Astrocyte (in vitro differentiated cells and primary cell): ENCODE data around the gene TRIM8. TPM values are rescaled to one million over a fixed set of nuclear protein-coding genes. Genes with fewer than 3 reads are reported as not detected.
"Not testable (repeated sequence)": the region's sequence is repeated elsewhere in the genome, so short reads cannot be mapped to it uniquely, and the experiment has no call there.

Experiments
- DNase-seq: peaks from one replicate; pipeline ENCODE4 v3.0.0-alpha.2; 2010; ENCODE audit warnings: low read depth
- FAIRE-seq: peaks from 2 replicates; lab custom pipeline; 2011; peaks lifted over from hg19 to GRCh38; lab: Jason Lieb, UNC
- H2AFZ ChIP-seq: 2 replicates; pipeline ENCODE4 v1.6.0; 2012; ENCODE audit warnings: low read depth, low read length, inconsistent platforms
- H3K27ac ChIP-seq: 2 replicates; pipeline ENCODE4 v1.5.1; 2011; ENCODE audit warnings: low read depth, low read length, inconsistent platforms
- H3K27me3 ChIP-seq: 2 replicates; pipeline ENCODE4 v1.6.0; 2011; ENCODE audit warnings: low read length, inconsistent platforms; ENCODE audit not compliant: insufficient read depth
- H3K36me3 ChIP-seq: 2 replicates; pipeline ENCODE4 v1.5.1; 2011; ENCODE audit warnings: low read length, inconsistent platforms; ENCODE audit not compliant: insufficient read depth
- H3K4me1 ChIP-seq: 2 replicates; pipeline ENCODE4 v1.5.1; 2011; ENCODE audit warnings: low read length, inconsistent platforms; ENCODE audit not compliant: insufficient read depth
- H3K4me2 ChIP-seq: 2 replicates; pipeline ENCODE4 v1.6.0; 2012; ENCODE audit warnings: low read length, inconsistent platforms
- H3K4me3 ChIP-seq: 2 replicates; pipeline ENCODE4 v1.5.1; 2011; ENCODE audit warnings: low read depth, mild to moderate bottlenecking, low read length, inconsistent platforms; ENCODE audit not compliant: insufficient read depth
- H3K79me2 ChIP-seq: 2 replicates; pipeline ENCODE4 v1.6.0; 2012; ENCODE audit warnings: mild to moderate bottlenecking, low read length, inconsistent platforms; ENCODE audit not compliant: insufficient read depth
- H3K9ac ChIP-seq: 2 replicates; pipeline ENCODE4 v1.6.0; 2012; ENCODE audit warnings: mild to moderate bottlenecking, low read length, inconsistent platforms
- H3K9me3 ChIP-seq: 2 replicates; pipeline ENCODE4 v1.5.1; 2012; ENCODE audit warnings: low read depth, mild to moderate bottlenecking, low read length, inconsistent platforms; ENCODE audit not compliant: insufficient read depth
- H4K20me1 ChIP-seq: 2 replicates; pipeline ENCODE4 v1.6.0; 2012; ENCODE audit warnings: low read length, inconsistent platforms; ENCODE audit not compliant: insufficient read depth
- H3K27ac Mint-ChIP-seq: one replicate; pipeline ENCODE4 v1.8.0; 2021; ENCODE audit warnings: mild to moderate bottlenecking, mixed read lengths; ENCODE audit not compliant: unreplicated experiment
- H3K27me3 Mint-ChIP-seq: one replicate; pipeline ENCODE4 v1.8.0; 2021; ENCODE audit warnings: low read depth, mixed read lengths; ENCODE audit not compliant: unreplicated experiment
- H3K36me3 Mint-ChIP-seq: one replicate; pipeline ENCODE4 v1.8.0; 2021; ENCODE audit warnings: low read depth, mixed read lengths; ENCODE audit not compliant: unreplicated experiment
- H3K4me1 Mint-ChIP-seq: one replicate; pipeline ENCODE4 v1.8.0; 2021; ENCODE audit warnings: low read depth, mixed read lengths; ENCODE audit not compliant: unreplicated experiment
- H3K4me3 Mint-ChIP-seq: one replicate; pipeline ENCODE4 v1.8.0; 2021; ENCODE audit warnings: mild to moderate bottlenecking, moderate library complexity, mixed read lengths; ENCODE audit not compliant: unreplicated experiment
- H3K9me3 Mint-ChIP-seq: one replicate; pipeline ENCODE4 v1.8.0; 2021; ENCODE audit warnings: mild to moderate bottlenecking, mixed read lengths; ENCODE audit not compliant: unreplicated experiment
- CTCF ChIP-seq: IDR thresholded peaks from 2 replicates; pipeline ENCODE4 v1.5.1; 2011; ENCODE audit warnings: low read depth, mild to moderate bottlenecking, inconsistent platforms, low read length, moderate library complexity; ENCODE audit not compliant: insufficient read depth
- EZH2 ChIP-seq: IDR thresholded peaks from 2 replicates; pipeline ENCODE4 v1.6.1; 2012; ENCODE audit warnings: mild to moderate bottlenecking, low read length, inconsistent platforms; ENCODE audit not compliant: insufficient read depth
- total RNA-seq: library from RNA; stranded (reverse); gene quantifications from 2 replicates; pipeline ENCODE4 v1.2.1, GENCODE V29; 2021

Gene TRIM8
- total RNA-seq, 1 donor from 2014 or later, result 117 TPM

GRCh38 chr10:102660888-102661657, 16.8 kb downstream of the TRIM8 start:
- Mint-ChIP-seq H3K4me1 (peaks cover 13% of the 10 kb centered on the region), H3K4me3 (no peak overlapping the region), H3K27me3 (no peaks in the 10 kb centered on the region), H3K27ac (no peak overlapping the region), H3K36me3 (peaks cover 5% of the 10 kb centered on the region), H3K9me3 (no peaks in the 10 kb centered on the region)
- Histone ChIP-seq H3K79me2 (no peaks in the 10 kb centered on the region), H3K4me1 (peaks cover 10% of the 10 kb centered on the region), H3K9me3 (no peaks in the 10 kb centered on the region), H2AFZ (no peak overlapping the region), H3K36me3 (peaks cover 14% of the 10 kb centered on the region), H4K20me1 (peaks cover 34% of the 10 kb centered on the region), H3K4me3 (no peak overlapping the region), H3K27ac (no peak overlapping the region), H3K27me3 (no peaks in the 10 kb centered on the region), H3K4me2 (peak overlapping the region; percentile 65), H3K9ac (no peak overlapping the region)
- DNase-seq (peak; percentile 31), FAIRE-seq (no peak)
- no peak for TF ChIP-seq EZH2
- TF ChIP-seq CTCF, result no peak

GRCh38 chr10:102661658-102662028, 17.4 kb downstream of the TRIM8 start:
- no peak for TF ChIP-seq EZH2
- no peak for TF ChIP-seq CTCF
- Mint-ChIP-seq H3K4me1 (peaks cover 17% of the 10 kb centered on the region), H3K4me3 (no peak overlapping the region), H3K36me3 (peaks cover 5% of the 10 kb centered on the region), H3K27ac (no peak overlapping the region), H3K27me3 (no peaks in the 10 kb centered on the region), H3K9me3 (no peaks in the 10 kb centered on the region)
- no peaks in the 10 kb centered on the region for H3K27me3 ChIP-seq
- peaks cover 10% of the 10 kb centered on the region for H3K4me1 ChIP-seq
- peaks cover 28% of the 10 kb centered on the region for H4K20me1 ChIP-seq
- H3K79me2 ChIP-seq, result no peaks in the 10 kb centered on the region
- no peak overlapping the region for H2AFZ ChIP-seq
- H3K27ac ChIP-seq, result no peak overlapping the region
- H3K4me3 ChIP-seq, result no peak overlapping the region
- peak overlapping the region; percentile 65 for H3K4me2 ChIP-seq
- no peak overlapping the region for H3K9ac ChIP-seq
- peaks cover 9% of the 10 kb centered on the region for H3K36me3 ChIP-seq
- FAIRE-seq, result no peak
- no peak for DNase-seq
- H3K9me3 ChIP-seq, result no peaks in the 10 kb centered on the region

- Mint-ChIP-seq H3K27ac (no peak overlapping the region), H3K9me3 (no peaks in the 10 kb centered on the region), H3K27me3 (no peaks in the 10 kb centered on the region), H3K4me3 (no peak overlapping the region), H3K36me3 (no peaks in the 10 kb centered on the region), H3K4me1 (peaks cover 28% of the 10 kb centered on the region)
- Histone ChIP-seq H3K4me2 (no peak overlapping the region), H3K27me3 (no peaks in the 10 kb centered on the region), H3K9me3 (no peaks in the 10 kb centered on the region), H3K4me1 (peaks cover 6% of the 10 kb centered on the region), H2AFZ (no peak overlapping the region), H3K27ac (no peak overlapping the region), H3K9ac (no peak overlapping the region), H3K79me2 (no peaks in the 10 kb centered on the region), H4K20me1 (no peaks in the 10 kb centered on the region), H3K36me3 (no peaks in the 10 kb centered on the region), H3K4me3 (no peak overlapping the region)
- TF ChIP-seq EZH2 (no peak), CTCF (no peak)
- FAIRE-seq (no peak), DNase-seq (no peak)
Observed at GRCh38 chr10:102665904-102666509, 21.7 kb downstream of the TRIM8 start.

GRCh38 chr10:102667411-102667810, 23.1 kb downstream of the TRIM8 start:
- H4K20me1 ChIP-seq, H3K36me3 Mint-ChIP-seq, H3K79me2 ChIP-seq, DNase-seq, H2AFZ ChIP-seq, H3K36me3 ChIP-seq, H3K9me3 Mint-ChIP-seq, H3K4me3 Mint-ChIP-seq, H3K27me3 ChIP-seq, FAIRE-seq, H3K4me1 ChIP-seq, H3K9ac ChIP-seq, H3K27me3 Mint-ChIP-seq, H3K27ac ChIP-seq, H3K4me2 ChIP-seq, H3K9me3 ChIP-seq, H3K4me3 ChIP-seq: not testable (repeated sequence)
- peaks cover 25% of the 10 kb centered on the region for H3K4me1 Mint-ChIP-seq
- H3K27ac Mint-ChIP-seq, result peak overlapping the region; percentile 72
